ENCODE measurements around the gene CMTM1.

GRCh38 chr16:66538910-66539309, 27.3 kb upstream of the CMTM1 start:
- TF ChIP-seq CTCF (IDR thresholded peaks at IDR 0.05; ENCODE audit: borderline replicate concordance, extremely low read depth, low read length, poor library complexity, severe bottlenecking): no peak
- no peak for TF ChIP-seq EZH2 (IDR thresholded peaks at IDR 0.05; ENCODE audit: borderline replicate concordance, low read depth, low read length, severe bottlenecking)

Data from DND-41 (cell line).